ENCODE data around the gene ANKRD44. TPM values are rescaled to one million over a fixed set of nuclear protein-coding genes. Genes with fewer than 3 reads are reported as not detected.

ANKRD44 gene
- total RNA-seq, 1 donor from 2014 or later, result 16.9 TPM

DNA sequence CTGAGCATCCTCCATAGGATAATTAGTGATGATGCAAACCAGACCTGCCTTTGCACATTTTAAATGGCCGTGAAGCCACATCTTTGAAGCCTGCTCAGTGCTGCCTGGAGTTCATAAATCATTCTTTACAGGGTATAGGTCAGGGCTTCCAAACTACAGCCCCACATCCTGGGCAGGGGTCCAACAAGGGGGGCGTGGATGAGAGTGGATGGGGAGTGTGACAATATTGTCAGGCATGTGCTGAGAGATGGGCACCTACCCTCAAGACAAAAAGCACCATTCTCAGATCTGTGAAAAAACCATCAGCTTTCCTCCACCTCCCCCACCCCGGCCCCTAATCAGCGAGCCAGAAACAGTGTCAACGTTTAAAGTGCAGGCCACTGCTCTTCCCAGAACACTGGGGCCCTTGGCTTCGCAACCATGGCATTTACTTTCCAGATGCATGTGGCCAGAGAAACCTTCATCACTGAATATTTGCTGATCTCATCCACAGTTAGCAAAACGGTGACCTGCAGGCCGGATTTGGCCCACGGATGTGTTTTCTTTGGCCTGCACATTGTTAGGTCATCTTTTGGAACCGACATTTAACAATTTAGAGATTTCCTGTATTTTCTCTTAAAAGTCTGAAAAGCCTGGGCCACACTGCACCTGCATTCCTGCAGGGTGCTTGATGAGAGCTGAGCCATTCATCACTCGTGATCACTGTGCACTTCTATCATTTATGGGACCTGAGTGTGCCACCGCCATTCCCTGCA lies 130.7 kb downstream of the ANKRD44 start:
- DNase-seq (ENCODE audit: low read depth), result no peak

DNA sequence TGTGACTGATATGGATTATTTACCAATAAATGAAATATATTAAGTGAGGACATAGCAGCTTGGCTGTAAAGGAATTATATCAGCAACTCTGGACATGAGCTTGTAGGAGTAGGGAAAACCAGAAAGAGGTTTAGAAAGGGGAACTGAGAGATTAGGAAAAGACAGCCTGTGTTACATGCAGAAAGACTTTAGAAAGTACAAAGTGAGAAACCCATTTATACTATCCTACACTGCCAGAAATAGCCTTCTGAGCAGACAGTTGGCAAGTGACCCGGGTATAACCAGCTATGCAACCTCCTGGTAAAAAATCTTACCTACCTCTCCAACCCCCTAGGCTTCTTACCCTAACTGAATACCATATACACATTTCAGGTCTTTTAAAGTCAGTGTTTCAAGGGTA lies 134.1 kb downstream of the ANKRD44 start:
- DNase-seq (ENCODE audit: low read depth), result no peak

- peak; percentile 67 for DNase-seq (ENCODE audit: low read depth)
These were observed 136.0 kb downstream of the ANKRD44 start for GRCh38 chr2:197174539-197175094.

DNA sequence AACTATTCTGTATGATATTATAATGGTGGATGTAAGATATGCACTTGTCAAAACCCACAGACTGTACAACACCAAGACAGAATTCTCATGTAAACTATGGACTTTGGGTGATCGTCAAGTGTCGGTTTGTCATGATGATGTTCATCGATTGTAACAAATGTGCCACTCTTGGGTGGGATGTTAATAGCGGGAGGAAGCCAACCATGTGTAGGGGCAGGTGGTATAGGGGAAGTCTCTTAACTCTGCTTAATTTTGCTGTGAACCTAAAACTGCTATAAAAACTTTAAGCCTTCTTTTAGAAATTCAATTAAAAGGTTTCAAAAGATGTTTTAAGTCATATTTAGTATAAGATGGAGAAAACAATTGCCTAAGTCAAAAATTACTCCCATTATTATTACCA lies 139.0 kb downstream of the ANKRD44 start:
- DNase-seq (ENCODE audit: low read depth), result no peak

DNA sequence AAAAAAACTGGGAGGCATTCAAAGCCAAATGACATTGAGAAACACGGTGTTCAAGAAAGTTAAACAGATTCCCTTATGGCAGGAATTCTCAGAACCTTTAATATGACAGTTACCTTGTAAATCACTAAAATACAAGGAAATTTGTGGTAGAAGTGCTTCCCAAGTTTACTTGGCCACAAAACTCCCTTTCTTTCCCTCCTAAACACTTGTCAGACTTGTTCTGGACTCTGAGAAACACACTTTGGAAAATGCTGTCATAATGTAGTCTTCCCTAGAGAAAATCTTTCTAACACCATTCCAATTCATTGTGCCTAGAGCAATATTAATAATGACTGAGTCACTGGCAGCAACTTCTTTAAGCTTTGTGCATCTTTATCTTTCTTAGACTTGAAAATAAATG lies 140.4 kb downstream of the ANKRD44 start:
- no peak for DNase-seq (ENCODE audit: low read depth)

DNA sequence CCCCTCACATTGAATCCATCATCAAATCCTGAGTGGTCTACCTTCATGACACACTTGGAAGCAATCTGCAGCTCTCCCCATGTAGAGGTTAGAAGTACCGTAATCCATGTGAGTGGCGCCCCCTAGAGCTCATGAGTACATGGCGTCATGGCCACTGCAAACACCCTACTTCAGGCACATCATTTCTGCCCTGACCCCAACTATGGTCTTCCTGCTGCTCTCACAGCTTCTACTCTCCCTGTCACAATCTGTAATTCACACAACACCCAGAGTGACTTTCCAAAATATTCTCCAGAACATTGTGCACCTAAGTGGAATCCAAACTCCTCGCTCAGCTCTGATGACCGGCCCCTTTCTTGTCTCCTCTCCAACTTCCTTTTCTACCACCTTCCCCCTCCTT lies 141.9 kb downstream of the ANKRD44 start:
- peak; percentile 54 for DNase-seq (ENCODE audit: low read depth)

- no peak for DNase-seq (ENCODE audit: low read depth)
These were observed 142.8 kb downstream of the ANKRD44 start for GRCh38 chr2:197167608-197168314.

GRCh38 chr2:197165020-197165419 lies 145.6 kb downstream of the ANKRD44 start:
- DNase-seq (ENCODE audit: low read depth), result no peak

DNA sequence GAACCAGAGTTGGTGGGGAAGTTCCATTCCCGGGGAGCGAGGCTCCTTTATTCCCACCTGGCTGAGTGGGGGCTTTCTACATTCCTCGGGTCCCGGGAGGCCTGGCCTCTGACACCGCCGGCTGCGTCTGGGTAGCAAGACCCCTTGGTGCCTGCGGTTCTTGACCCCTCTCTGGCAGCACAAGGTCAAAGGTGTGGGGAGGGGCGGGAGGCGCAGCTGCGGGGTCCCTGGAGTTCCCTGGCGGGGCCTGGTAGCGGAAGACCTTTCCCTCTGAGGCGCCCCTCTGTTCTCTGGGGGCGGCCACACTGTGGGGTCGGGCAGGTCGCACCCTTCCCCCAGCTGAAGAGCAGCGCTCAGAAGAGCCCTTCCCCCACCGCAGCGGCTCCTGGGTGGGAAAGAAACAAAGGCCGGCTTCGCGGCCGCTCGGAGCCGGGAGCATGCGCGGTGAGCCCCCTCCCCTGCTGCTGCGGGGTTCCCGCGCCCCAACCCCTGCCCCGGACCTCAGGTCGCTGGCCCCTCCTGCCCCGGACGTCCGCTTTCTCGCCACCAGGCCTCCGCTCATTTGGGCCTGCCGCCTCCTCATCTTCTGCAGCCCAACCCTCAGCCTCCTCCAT lies 146.3 kb downstream of the ANKRD44 start:
- DNase-seq (ENCODE audit: low read depth), result no peak

- no peak for DNase-seq (ENCODE audit: low read depth)
These were observed 146.9 kb downstream of the ANKRD44 start for GRCh38 chr2:197163712-197164140.

GRCh38 chr2:197161774-197162173 lies 148.8 kb downstream of the ANKRD44 start:
- DNase-seq (ENCODE audit: low read depth), result no peak

DNA sequence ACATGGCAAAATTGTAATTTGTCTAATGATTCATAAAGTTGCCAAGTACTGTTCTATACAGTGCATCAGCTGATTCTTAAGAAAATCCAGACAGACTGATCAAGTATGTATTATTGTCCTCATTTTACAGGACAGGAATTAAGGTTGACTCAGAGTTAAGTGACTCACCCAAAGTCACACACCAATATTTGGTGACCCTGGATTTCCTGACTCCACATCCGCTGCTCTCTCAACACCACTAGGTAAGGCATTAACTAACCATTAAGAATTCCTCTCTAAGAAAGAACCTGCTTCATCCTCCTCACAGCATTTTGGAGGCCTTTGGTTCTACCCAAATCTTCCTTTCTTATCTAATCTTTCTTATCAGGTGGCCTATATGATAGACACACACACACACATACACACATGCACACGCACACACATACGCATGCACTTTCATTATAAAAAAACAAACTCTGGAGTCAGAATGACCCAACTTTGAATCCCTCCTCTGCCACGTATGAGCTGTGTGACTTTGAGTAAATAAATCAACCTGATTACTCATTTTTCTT lies 150.8 kb downstream of the ANKRD44 start:
- peak; percentile 90 for DNase-seq (ENCODE audit: low read depth)

DNA sequence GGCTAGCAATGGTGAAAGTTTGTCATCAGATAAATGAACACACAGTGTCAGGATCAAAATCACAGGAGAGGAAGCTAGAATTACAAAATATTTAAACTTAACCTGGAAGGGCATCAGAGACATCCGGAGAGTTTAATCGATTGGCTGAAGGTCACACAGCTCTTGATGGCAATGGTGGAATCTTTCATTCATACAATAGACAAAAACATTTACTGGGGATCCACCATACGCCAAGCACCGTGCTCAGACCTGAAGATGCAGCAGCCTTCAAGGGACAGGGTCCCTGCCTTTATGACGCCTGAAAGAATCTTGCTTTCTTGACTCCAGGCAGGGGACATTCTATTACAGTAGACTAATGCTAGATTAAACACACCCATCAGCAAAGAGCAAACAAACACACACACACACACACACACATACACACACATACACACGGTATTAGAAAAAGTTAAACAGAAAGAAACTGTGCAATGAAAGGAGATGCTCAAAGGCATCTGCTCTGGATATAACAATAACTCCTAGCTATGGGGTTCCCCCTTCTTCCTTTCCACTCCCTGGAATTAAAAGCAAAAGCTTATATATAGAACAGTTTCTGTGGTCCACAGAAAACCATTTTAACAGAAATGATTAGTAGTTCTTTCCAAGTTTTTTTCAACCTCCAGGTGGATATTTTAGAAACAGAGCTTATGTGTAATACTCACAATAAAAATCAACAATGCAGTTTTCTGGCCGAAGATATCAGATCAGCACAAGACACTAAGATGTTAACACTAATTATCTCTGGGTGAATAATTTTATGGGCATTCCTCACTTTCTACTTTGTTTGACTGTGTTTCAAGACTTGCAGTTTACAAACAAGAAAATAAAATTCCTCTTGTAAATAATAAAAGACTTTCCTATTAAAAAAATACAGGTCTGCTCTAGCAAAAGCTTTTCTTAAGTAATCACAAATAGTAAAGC lies 151.7 kb downstream of the ANKRD44 start:
- DNase-seq (ENCODE audit: low read depth), result no peak

- peak; percentile 43 for DNase-seq (ENCODE audit: low read depth)
These were observed 152.6 kb downstream of the ANKRD44 start for GRCh38 chr2:197157879-197158537.

GRCh38 chr2:197156771-197157170 lies 153.8 kb downstream of the ANKRD44 start:
- DNase-seq (ENCODE audit: low read depth), result no peak

DNA sequence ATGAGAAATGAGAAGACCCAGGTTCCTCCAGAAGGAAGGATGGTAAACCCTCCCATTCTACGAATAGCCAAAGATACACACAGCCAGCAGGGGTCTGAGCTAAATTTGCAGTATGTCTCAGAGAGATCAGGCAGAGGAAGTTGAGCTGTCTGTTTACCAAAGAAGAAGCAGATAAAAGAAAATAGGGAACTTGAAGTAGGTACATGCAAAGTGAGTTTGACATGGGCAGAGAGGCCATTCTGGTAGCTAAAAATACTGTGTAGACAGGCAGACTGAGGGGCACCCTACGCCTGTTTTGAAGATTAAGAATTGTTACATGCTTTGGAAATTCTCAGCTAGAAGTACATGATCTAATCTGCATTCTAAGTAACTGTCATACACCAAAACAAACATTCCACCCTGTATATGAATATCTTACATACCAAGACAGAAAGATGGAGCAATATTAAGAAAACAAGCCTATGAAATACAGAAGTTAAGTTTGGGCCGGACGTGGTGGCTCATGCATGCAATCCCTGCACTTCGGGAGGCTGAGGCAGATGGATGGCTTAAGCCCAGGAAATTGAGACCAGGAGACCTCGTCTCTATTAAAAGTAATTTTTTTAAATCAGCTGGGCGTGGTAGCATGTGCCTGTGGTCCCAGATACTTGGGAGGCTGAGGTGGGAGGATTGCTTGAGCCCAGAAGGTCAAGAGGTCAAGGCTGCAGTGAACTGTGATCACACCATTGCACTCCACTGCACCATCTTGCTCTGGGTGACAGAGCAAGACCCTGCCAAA lies 157.9 kb downstream of the ANKRD44 start:
- no peak for DNase-seq (ENCODE audit: low read depth)

GRCh38 chr2:197149546-197149945 lies 161.0 kb downstream of the ANKRD44 start:
- DNase-seq (ENCODE audit: low read depth), result no peak

DNA sequence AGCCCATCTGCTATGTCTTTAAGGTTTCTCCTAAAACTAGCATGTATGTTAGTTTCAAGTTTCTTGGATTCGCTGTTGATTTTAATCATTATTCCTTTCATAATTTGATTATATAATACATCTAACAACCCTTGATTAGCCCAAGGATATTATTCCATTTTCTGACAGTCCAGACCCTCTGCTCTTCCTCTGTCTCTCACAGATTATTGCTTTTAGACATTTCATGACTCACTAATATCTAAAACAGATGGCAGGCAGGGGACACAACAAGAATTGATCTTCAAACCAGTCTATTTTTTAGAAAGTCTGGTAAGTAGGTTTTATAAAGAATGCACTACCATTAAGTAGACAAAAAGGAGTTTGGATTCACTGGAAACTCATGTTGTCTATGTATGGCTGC lies 162.2 kb downstream of the ANKRD44 start:
- DNase-seq (ENCODE audit: low read depth), result no peak

- no peak for DNase-seq (ENCODE audit: low read depth)
These were observed 162.6 kb downstream of the ANKRD44 start for GRCh38 chr2:197147942-197148341.

- no peak for DNase-seq (ENCODE audit: low read depth)
These were observed 163.6 kb downstream of the ANKRD44 start for GRCh38 chr2:197146995-197147394.

Data from renal cortical epithelial cell (primary cell).